H9 (cell line): ENCODE measurements around the gene RHBDD1. TPM values are rescaled to one million over a fixed set of nuclear protein-coding genes. Genes with fewer than 3 reads are reported as not detected.
A peak's percentile ranks its signal among the peaks of the same experiment; 100 is the strongest.

ENCODE experiments used
- DNase-seq: peaks from one replicate; pipeline ENCODE4 v3.0.0-alpha.2; 2017
- H2AFZ ChIP-seq: one replicate; pipeline ENCODE4 v1.6.1; 2013; ENCODE audit warnings: mild to moderate bottlenecking, low read length, control low read depth, moderate library complexity
- H2AK5ac ChIP-seq: 2 replicates; pipeline ENCODE4 v1.6.1; 2013; ENCODE audit warnings: low read length, control low read depth, mixed read lengths; ENCODE audit not compliant: insufficient read length
- H2BK120ac ChIP-seq: one replicate; pipeline ENCODE4 v1.6.1; 2013; ENCODE audit warnings: low read depth, mild to moderate bottlenecking, low read length, control low read depth, inconsistent platforms; ENCODE audit not compliant: poor library complexity, severe bottlenecking
- H2BK12ac ChIP-seq: 2 replicates; pipeline ENCODE4 v1.6.1; 2013; ENCODE audit warnings: low read length, control low read depth, mixed read lengths, low read depth; ENCODE audit not compliant: insufficient read length
- H2BK15ac ChIP-seq: 2 replicates; pipeline ENCODE4 v1.6.1; 2013; ENCODE audit warnings: low read depth, low read length, control low read depth
- H2BK20ac ChIP-seq: one replicate; pipeline ENCODE4 v1.6.1; 2013; ENCODE audit warnings: low read depth, mild to moderate bottlenecking, low read length, control low read depth, inconsistent platforms; ENCODE audit not compliant: poor library complexity, severe bottlenecking
- H2BK5ac ChIP-seq: 2 replicates; pipeline ENCODE4 v1.6.1; 2013; ENCODE audit warnings: low read length, control low read depth, mixed read lengths; ENCODE audit not compliant: insufficient read length
- H3K14ac ChIP-seq: 2 replicates; pipeline ENCODE4 v1.6.1; 2013; ENCODE audit warnings: low read length, control low read depth; ENCODE audit not compliant: insufficient read depth
- H3K18ac ChIP-seq: 2 replicates; pipeline ENCODE4 v1.6.1; 2013; ENCODE audit warnings: low read depth, mild to moderate bottlenecking, mixed read lengths, low read length, control low read depth; ENCODE audit not compliant: insufficient read length
- H3K23ac ChIP-seq: 2 replicates; pipeline ENCODE4 v1.6.1; 2013; ENCODE audit warnings: low read length, control low read depth, mixed read lengths, low read depth; ENCODE audit not compliant: insufficient read length
- H3K23me2 ChIP-seq: 2 replicates; pipeline ENCODE4 v1.6.1; 2013; ENCODE audit warnings: low read depth, mild to moderate bottlenecking, mixed read lengths, low read length, control low read depth; ENCODE audit not compliant: insufficient read length, poor library complexity, severe bottlenecking
- H3K27ac ChIP-seq: 2 replicates; pipeline ENCODE4 v1.5.1; 2013; ENCODE audit warnings: low read length, control low read depth, mixed read lengths, low read depth; ENCODE audit not compliant: insufficient read length
- H3K27me3 ChIP-seq: 2 replicates; pipeline ENCODE4 v1.6.1; 2013; ENCODE audit warnings: low read length, control low read depth, inconsistent platforms; ENCODE audit not compliant: insufficient read depth
- H3K4ac ChIP-seq: 2 replicates; pipeline ENCODE4 v1.6.1; 2013; ENCODE audit warnings: low read depth, mild to moderate bottlenecking, control low read depth, inconsistent platforms, low read length, moderate library complexity
- H3K4me1 ChIP-seq: 2 replicates; pipeline ENCODE4 v1.6.1; 2013; ENCODE audit warnings: low read length, control low read depth, inconsistent platforms; ENCODE audit not compliant: insufficient read depth
- H3K4me2 ChIP-seq: 2 replicates; pipeline ENCODE4 v1.6.1; 2013; ENCODE audit warnings: low read length, control low read depth, mixed read lengths; ENCODE audit not compliant: insufficient read length, insufficient read depth
- H3K56ac ChIP-seq: 2 replicates; pipeline ENCODE4 v1.6.1; 2013; ENCODE audit warnings: low read depth, mild to moderate bottlenecking, mixed read lengths, low read length, control low read depth; ENCODE audit not compliant: insufficient read length
- H3K79me1 ChIP-seq: 2 replicates; pipeline ENCODE4 v1.6.1; 2013; ENCODE audit warnings: low read depth, mild to moderate bottlenecking, moderate library complexity, low read length, control low read depth, inconsistent platforms; ENCODE audit not compliant: insufficient read depth, poor library complexity, severe bottlenecking
- H3K79me2 ChIP-seq: 2 replicates; pipeline ENCODE4 v1.6.1; 2013; ENCODE audit warnings: low read length, control low read depth, inconsistent platforms; ENCODE audit not compliant: insufficient read depth
- H3K9ac ChIP-seq: 2 replicates; pipeline ENCODE4 v1.6.1; 2013; ENCODE audit warnings: low read length, control low read depth, mixed read lengths; ENCODE audit not compliant: insufficient read length; ENCODE audit errors: extremely low read depth
- H3K9me3 ChIP-seq: one replicate; pipeline ENCODE4 v1.6.1; 2013; ENCODE audit warnings: low read depth, low read length, inconsistent platforms; ENCODE audit not compliant: control insufficient read depth
- H3T11ph ChIP-seq: one replicate; pipeline ENCODE4 v1.6.1; 2013; ENCODE audit warnings: mild to moderate bottlenecking, low read length, control low read depth, inconsistent platforms
- H4K20me1 ChIP-seq: one replicate; pipeline ENCODE4 v1.6.1; 2013; ENCODE audit not compliant: control insufficient read depth, insufficient read length, insufficient read depth
- H4K5ac ChIP-seq: 2 replicates; pipeline ENCODE4 v1.6.1; 2013; ENCODE audit warnings: low read depth, mild to moderate bottlenecking, mixed read lengths, low read length, control low read depth; ENCODE audit not compliant: insufficient read length
- H4K8ac ChIP-seq: replicated peaks from 2 replicates; pipeline ENCODE4 v1.6.1; 2013; ENCODE audit warnings: low read length, control low read depth, mixed read lengths, low read depth; ENCODE audit not compliant: insufficient read length
- H4K91ac ChIP-seq: 2 replicates; pipeline ENCODE4 v1.6.1; 2013; ENCODE audit warnings: low read depth, mild to moderate bottlenecking, moderate library complexity, mixed read lengths, low read length, control low read depth; ENCODE audit not compliant: insufficient read length
- H3K27ac Mint-ChIP-seq, 3 experiments: 2 replicates in 2 of 3; 3 replicates in 1 of 3; pipeline ENCODE4 v1.8.0; 2020 to 2021; ENCODE audit warnings: mixed read lengths in 3 of 3, mild to moderate bottlenecking in 1 of 3, moderate library complexity in 1 of 3
- H3K27me3 Mint-ChIP-seq: 2 replicates; pipeline ENCODE4 v1.8.0; 2021; ENCODE audit warnings: low read depth, mild to moderate bottlenecking, moderate library complexity, mixed read lengths
- H3K36me3 Mint-ChIP-seq, 3 experiments: 2 replicates in 2 of 3; 3 replicates in 1 of 3; pipeline ENCODE4 v1.8.0; 2020 to 2021; ENCODE audit warnings: low read depth in 3 of 3, mixed read lengths in 3 of 3; ENCODE audit not compliant: insufficient read depth in 1 of 3
- H3K4me1 Mint-ChIP-seq, 2 experiments: 2 replicates each; pipeline ENCODE4 v1.8.0; 2020; ENCODE audit warnings: mixed read lengths in 2 of 2
- H3K4me3 Mint-ChIP-seq, 2 experiments: 2 replicates in 1 of 2; 3 replicates in 1 of 2; pipeline ENCODE4 v1.8.0; 2020 to 2021; ENCODE audit warnings: mild to moderate bottlenecking in 2 of 2, mixed read lengths in 2 of 2, moderate library complexity in 1 of 2
- H3K9me3 Mint-ChIP-seq, 2 experiments: 2 replicates in 1 of 2; 3 replicates in 1 of 2; pipeline ENCODE4 v1.8.0; 2020; ENCODE audit warnings: mild to moderate bottlenecking in 2 of 2, mixed read lengths in 2 of 2, moderate library complexity in 1 of 2
- CTCF ChIP-seq: fragments of 200-600 bp; sonication (generic); conservative IDR thresholded peaks from 3 replicates; pipeline ENCODE4 v1.8.0; 2021; ENCODE audit warnings: antibody characterized with exemption, mild to moderate bottlenecking
- WGBS: extraction: QIAGEN DNeasy Blood & Tissue Kit; methylation state at CpG from one replicate; pipeline ENCODE4 v1.1.7; 2013; ENCODE audit warnings: missing lambda C conversion rate, low lambda C conversion rate, mixed read lengths; ENCODE audit not compliant: insufficient read length; ENCODE audit errors: extremely low coverage; 5-methylcytosine and 5-hydroxymethylcytosine counted together
- total RNA-seq: library from RNA; stranded (reverse); gene quantifications from 2 replicates; pipeline ENCODE4 v1.2.1, GENCODE V29; 2021

The RHBDD1 gene
- total RNA-seq, 1 experiment from 2014 or later, result 24.9 TPM

DNA sequence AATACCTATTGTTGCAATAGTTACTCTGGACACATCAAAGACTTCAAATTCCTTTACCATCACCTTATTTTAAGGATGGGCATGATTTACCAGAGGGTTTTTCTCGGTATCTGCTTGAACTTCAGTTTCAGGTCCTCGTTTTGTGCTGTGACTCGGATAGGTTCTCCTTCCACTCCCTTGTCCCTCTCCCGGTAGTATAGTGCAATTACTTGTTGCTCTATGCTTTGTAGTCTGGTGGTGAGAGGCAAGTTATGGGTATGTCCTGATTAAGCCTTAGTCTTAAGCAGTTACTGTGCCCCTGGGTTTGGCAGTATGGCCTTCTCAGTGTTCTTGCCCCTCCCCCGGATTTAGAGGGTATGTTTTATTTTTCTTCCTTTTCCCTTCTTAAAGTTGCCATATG lies 96.6 kb downstream of the RHBDD1 start:
- Histone ChIP-seq H3K79me2 (no peaks in the 10 kb centered on the region), H3K27ac (no peak overlapping the region), H2BK15ac (no peak overlapping the region), H3K9ac (no peak overlapping the region), H4K20me1 (no peaks in the 10 kb centered on the region), H3K18ac (no peak overlapping the region), H3K23me2 (no peaks in the 10 kb centered on the region), H2BK5ac (no peak overlapping the region), H2BK120ac (no peak overlapping the region), H3T11ph (no peak overlapping the region), H2AK5ac (no peak overlapping the region), H2BK20ac (no peak overlapping the region), H2BK12ac (no peak overlapping the region), H3K4me2 (no peak overlapping the region), H3K4ac (no peak overlapping the region), H4K5ac (no peak overlapping the region), H4K8ac (no peak overlapping the region), H4K91ac (no peak overlapping the region), H3K4me1 (no peaks in the 10 kb centered on the region; the same call in 1 of the 2 replicates), H3K23ac (no peak overlapping the region), H3K79me1 (no peaks in the 10 kb centered on the region), H3K56ac (no peak overlapping the region), H3K9me3 (no peaks in the 10 kb centered on the region), H2AFZ (no peak overlapping the region), H3K14ac (no peak overlapping the region), H3K27me3 (no peaks in the 10 kb centered on the region)
- peaks cover 4 to 5% of the 10 kb centered on the region in 2 experiments for H3K4me1 Mint-ChIP-seq
- no peaks in the 10 kb centered on the region for H3K27me3 Mint-ChIP-seq
- H3K27ac Mint-ChIP-seq, result peak overlapping the region in 1 of 3 experiments; percentile 3; a peak in 1 of 7 replicates
- H3K4me3 Mint-ChIP-seq, result no peak overlapping the region
- no peaks in the 10 kb centered on the region; a peak in 1 of 5 replicates for H3K9me3 Mint-ChIP-seq
- peaks cover 0 to 5% (median 3%) of the 10 kb centered on the region in 3 experiments; a peak in 3 of 7 replicates for H3K36me3 Mint-ChIP-seq
- no CpG with 5 or more reads among the region's 5 CpGs for WGBS
- no peak for TF ChIP-seq CTCF
- DNase-seq, result no peak
